Epithelial cell of prostate (primary cell): ENCODE measurements around the gene AJM1.

Experiments
- DNase-seq: peaks from one replicate; pipeline ENCODE4 v3.0.0-alpha.2; 2011; ENCODE audit warnings: low read depth, low spot score
- H3K27ac ChIP-seq: fragments of 450-650 bp; 2 replicates; pipeline ENCODE4 v1.5.1; 2017; ENCODE audit warnings: mild to moderate bottlenecking

Gene AJM1

DNA sequence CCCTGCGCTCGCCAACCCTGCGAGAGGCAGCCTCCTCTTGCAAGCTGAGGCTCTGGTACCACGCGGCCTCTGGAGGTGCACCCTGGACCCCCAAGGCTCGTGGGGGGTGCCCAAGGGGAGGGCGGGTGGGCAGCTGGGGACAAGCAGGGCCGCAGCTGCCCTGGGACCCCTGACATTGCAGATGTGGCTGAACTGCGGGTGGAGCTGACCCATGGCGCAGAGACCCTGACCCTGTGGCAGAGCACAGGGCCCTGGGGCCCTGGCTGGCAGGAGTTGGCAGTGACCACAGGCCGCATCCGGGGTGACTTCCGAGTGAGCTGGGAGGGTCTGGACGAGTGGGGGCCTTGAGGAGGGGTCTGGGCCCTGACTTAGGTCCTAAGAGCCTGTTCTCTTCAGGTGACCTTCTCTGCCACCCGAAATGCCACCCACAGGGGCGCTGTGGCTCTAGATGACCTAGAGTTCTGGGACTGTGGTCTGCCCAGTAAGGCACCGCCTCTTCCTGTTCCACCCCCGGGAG, 11.4 kb downstream of the AJM1 start:
- no peak overlapping the region for H3K27ac ChIP-seq
- DNase-seq, result no peak

DNA sequence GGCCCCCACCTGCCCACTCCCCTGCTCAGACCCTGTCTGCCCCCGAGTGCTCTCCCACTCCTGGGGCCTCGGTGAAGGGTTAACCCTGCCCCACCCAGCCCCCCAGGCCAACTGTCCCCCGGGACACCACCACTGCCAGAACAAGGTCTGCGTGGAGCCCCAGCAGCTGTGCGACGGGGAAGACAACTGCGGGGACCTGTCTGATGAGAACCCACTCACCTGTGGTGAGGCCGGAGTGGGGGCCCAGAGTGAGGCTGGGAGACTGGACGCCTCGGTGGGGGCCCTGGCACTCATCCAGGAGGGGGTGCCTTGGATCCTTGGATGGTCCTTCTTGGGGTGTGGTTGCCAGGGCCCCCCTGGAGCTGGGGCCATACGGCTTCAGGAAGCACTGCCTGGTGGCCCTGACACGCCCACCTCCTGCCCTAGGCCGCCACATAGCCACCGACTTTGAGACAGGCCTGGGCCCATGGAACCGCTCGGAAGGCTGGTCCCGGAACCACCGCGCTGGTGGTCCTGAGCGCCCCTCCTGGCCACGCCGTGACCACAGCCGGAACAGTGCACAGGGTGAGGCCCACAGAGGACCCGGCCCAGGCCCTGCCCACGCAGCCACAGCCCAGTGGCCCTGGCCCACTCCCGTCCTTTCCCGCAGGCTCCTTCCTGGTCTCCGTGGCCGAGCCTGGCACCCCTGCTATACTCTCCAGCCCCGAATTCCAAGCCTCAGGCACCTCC, 12.0 kb downstream of the AJM1 start:
- no peak for DNase-seq
- H3K27ac ChIP-seq, result no peak overlapping the region

DNA sequence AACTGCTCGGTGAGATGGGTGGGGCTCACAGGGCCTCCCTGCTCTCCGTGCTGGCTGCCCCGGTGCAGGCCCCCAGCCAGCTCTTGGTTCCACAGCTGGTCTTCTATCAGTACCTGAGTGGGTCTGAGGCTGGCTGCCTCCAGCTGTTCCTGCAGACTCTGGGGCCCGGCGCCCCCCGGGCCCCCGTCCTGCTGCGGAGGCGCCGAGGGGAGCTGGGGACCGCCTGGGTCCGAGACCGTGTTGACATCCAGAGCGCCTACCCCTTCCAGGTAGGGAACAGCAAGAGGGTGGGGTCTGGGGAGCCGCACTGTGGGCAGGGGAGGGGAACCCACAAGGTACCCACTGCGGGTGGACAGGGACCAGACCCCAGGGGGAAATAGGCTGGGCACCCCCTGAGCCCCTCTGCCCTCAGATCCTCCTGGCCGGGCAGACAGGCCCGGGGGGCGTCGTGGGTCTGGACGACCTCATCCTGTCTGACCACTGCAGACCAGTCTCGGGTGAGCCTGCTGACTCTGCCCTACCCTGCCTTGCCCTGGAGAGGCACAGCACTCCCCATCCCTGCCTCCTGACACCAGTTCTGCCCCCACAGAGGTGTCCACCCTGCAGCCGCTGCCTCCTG, 12.7 kb downstream of the AJM1 start:
- H3K27ac ChIP-seq, result no peak overlapping the region
- no peak for DNase-seq

DNA sequence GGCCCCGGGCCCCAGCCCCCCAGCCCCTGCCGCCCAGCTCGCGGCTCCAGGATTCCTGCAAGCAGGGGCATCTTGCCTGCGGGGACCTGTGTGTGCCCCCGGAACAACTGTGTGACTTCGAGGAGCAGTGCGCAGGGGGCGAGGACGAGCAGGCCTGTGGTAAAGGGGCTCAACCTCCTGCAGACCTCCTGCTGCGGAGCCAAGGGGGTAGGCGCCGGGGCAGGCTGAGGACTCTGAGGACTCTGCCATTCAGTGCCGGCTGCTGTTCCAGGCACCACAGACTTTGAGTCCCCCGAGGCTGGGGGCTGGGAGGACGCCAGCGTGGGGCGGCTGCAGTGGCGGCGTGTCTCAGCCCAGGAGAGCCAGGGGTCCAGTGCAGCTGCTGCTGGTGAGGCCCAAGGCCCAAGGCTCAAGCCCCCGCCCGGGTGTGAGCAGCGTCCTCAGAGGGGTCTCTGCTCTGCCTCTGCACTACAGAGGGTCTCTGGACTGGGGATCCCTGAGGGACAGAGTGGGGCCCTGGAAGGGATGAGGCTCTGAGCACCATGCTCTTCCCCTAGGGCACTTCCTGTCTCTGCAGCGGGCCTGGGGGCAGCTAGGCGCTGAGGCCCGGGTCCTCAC, 13.3 kb downstream of the AJM1 start:
- DNase-seq, result no peak
- H3K27ac ChIP-seq, result no peak overlapping the region

DNA sequence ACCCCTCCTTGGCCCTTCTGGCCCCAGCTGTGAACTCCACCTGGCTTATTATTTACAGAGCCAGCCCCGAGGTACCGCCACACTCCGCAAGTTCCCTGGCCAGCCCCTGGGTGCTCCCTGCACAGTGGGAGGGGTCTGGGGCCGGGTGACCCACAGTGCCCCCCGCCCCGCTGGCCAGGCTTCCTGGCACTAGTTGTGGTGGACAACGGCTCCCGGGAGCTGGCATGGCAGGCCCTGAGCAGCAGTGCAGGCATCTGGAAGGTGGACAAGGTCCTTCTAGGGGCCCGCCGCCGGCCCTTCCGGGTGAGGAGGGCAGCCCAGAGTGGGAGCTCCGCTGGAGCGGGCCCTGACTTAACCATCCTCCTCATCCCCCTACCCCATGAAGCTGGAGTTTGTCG, 13.8 kb downstream of the AJM1 start:
- no peak overlapping the region for H3K27ac ChIP-seq
- DNase-seq, result no peak

DNA sequence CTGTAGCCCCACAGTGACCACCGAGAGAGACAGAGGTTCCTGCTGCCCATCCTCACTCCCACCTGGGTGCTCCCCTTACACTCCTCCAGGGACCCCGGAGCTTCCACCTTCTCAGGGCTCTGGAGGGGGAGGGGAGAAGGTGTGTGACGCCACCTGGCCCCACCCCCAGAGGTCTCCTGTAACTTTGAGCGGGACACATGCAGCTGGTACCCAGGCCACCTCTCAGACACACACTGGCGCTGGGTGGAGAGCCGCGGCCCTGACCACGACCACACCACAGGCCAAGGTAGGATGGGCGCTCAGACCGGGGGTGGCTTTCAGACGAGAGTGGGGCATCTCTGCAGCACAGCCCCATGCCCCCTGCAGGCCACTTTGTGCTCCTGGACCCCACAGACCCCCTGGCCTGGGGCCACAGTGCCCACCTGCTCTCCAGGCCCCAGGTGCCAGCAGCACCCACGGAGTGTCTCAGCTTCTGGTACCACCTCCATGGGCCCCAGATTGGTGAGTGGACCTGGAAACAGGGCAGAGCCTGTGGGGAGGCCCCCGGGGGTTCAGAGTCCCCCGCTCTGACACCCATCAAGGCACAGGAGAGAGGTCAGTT, 14.4 kb downstream of the AJM1 start:
- H3K27ac ChIP-seq, result no peak overlapping the region
- no peak for DNase-seq

DNA sequence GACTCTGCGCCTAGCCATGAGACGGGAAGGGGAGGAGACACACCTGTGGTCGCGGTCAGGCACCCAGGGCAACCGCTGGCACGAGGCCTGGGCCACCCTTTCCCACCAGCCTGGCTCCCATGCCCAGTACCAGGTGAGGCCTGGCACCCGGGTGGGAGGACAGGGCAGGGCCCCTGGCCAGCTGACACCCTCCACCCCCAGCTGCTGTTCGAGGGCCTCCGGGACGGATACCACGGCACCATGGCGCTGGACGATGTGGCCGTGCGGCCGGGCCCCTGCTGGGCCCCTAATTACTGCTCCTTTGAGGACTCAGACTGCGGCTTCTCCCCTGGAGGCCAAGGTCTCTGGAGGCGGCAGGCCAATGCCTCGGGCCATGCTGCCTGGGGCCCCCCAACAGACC, 14.9 kb downstream of the AJM1 start:
- no peak overlapping the region for H3K27ac ChIP-seq
- no peak for DNase-seq

DNA sequence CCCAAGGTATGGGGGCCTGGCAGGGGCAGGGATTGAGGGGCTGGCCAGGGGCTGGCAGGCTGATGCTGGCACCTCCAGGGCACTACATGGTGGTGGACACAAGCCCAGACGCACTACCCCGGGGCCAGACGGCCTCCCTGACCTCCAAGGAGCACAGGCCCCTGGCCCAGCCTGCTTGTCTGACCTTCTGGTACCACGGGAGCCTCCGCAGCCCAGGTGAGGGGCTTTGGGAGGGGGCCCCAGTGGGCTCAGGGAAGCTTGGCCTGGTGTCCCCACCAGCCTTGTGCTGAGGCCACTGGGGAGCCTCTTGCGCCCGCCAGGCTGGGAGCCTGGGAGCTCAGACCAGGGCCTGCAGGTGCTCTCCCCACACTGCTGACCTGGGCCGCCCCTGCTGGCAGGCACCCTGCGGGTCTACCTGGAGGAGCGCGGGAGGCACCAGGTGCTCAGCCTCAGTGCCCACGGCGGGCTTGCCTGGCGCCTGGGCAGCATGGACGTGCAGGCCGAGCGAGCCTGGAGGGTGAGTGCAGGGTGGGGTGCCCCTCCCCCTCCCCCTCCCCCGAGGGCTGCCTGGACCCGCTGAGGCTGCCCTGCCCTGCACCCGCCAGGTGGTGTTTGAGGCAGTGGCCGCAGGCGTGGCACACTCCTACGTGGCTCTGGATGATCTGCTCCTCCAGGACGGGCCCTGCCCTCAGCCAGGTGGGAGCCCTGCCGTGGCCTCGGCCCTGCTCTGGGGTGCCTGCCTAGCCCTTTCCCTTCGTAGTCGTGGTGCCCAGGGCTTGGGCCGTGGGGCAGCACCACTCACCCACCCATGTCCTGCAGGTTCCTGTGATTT, 15.5 kb downstream of the AJM1 start:
- no peak overlapping the region for H3K27ac ChIP-seq
- DNase-seq, result no peak

DNA sequence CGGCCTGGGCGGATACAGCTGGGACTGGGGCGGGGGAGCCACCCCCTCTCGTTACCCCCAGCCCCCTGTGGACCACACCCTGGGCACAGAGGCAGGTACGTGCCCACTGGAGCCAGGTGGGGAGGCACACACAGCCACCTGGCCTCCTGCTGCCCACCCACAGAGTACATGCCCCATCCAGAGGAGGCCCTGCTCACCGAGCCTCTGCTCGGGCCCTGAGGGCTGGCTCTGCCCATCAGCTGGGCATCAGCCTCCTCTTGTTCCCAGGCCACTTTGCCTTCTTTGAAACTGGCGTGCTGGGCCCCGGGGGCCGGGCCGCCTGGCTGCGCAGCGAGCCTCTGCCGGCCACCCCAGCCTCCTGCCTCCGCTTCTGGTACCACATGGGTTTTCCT, 16.2 kb downstream of the AJM1 start:
- no peak for DNase-seq
- no peak overlapping the region for H3K27ac ChIP-seq

DNA sequence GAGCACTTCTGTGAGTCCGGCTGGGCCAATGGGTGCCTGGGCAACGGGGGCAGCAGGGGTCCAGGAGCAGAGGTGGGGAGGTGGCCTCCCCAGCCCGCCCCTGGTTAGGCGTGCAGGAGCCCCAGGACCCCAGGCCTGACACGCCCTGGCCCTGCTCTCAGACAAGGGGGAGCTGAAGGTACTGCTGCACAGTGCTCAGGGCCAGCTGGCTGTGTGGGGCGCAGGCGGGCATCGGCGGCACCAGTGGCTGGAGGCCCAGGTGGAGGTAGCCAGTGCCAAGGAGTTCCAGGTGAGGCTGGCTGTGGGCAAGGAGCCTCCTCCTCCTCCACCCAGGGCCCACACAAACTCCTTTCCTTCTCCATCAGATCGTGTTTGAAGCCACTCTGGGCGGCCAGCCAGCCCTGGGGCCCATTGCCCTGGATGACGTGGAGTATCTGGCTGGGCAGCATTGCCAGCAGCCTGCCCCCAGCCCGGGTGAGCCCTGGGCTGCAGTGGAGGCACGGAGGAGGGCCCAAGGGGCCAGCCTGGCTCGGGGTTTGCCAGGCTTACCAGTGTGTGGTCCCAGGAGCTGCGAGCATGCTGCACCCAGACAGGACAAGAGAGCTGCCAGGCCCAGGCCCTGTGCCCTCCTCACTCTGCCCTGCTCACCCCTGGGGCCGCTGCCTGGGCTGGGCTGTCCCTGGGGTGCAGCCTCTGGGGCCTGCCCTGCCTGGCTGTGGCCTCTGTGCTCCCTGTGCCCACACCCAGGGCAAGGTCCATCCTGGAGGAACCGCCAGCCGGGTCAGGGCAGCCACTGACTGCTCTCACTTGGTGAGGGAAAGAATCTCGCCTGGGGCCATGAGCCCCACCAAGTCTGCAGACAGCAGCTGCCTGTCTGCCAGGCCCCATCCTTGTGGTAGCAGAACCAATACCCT, 16.8 kb downstream of the AJM1 start:
- DNase-seq, result no peak

DNA sequence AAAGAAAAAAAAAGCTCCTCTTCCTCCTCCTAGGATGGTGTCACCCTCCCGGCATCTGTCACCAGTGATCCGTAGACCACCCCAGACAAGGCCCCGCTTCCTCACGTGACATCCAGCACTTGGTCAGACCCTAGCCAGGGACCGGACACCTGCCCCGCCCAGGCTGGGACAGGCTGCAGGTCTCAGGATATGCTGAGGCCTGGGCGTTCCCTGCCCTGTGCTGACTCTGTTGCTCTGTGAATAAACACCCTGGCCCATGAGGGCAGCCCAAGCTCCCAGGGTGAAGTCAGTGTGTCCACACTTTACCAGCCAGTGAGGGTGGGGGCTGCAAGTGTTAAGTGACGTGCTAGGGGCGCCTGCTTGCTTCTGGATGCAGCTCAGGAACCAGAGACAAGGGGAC, 18.3 kb downstream of the AJM1 start:
- H3K27ac ChIP-seq, result no peak overlapping the region
- DNase-seq, result no peak

More for the DNA sequence above, 16.8 kb downstream of the AJM1 start:
- no peak overlapping the region for H3K27ac ChIP-seq

DNA sequence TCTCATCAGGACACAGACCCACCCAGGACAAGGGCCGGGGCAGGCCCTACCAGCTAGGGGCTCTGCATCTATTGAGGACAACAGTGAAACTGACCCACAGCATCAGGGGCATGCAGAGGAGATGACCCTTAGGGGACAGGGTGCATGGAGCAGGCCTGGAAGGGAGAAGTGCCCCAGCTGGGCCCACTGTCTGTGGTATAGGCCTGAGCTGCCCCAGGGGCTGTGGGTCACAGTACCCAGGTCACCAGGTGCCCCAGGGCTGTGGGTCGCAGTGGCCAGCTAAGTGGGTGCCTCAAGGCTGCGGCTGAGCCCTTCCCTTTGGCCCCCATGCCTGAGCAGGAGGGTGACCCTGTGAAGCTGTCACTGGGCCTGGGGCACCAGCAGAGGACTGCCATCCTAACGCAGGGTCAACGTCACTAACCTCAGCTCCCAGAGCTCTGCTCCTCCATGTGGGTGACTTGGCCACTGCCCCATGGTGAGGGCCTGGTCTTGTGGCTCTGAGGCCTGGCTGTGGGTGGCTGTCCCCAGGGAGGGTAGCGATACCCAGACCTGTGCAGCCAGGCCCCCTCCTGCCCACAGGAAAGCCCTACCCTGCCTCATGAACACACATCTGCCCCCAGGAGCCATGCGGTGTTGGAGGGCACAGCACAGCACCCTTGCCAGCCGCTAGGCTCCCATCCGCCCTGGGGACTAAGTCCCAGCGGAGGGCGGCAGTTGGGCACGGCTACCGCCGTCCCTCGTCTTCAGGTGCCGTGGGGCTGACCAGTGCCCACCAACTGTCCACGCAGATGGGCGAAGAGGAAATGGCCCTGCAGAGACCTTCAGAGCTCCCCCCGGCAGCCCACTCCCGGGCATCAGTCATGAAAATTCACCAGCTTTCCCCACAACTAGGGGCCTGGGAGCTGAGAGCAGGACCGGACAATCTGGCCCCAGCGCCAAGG, 18.9 kb downstream of the AJM1 start:
- DNase-seq, result no peak
- H3K27ac ChIP-seq, result no peak overlapping the region

DNA sequence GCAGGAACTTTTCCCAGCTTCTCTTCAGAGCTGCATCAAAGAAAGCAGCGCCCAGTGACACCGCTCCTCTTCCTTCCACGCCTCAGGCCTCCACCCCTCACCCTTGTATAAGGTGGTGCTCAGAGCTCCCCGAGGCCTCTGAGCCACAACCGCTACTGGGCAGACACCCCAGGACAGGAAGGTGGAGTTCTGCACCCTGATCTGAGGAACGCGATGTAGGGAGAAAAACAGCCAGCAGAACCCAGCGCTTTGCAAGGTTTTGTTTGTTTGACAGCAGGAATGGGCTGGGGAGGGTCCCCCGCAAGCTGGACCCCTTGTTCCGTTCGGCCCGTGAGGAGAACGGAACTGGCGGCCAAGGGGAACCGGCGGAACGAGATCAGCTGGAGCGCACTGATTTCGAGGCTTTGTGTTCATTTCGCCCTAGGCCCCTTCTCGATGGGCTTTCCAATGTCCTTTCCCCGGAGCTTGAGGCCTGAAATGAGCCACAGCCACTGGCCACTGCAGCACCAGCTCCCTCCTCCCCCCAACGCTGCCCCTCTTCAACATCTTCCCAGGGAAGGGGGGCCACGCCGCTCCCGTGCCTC, 19.7 kb downstream of the AJM1 start:
- H3K27ac ChIP-seq, result no peak overlapping the region
- no peak for DNase-seq

DNA sequence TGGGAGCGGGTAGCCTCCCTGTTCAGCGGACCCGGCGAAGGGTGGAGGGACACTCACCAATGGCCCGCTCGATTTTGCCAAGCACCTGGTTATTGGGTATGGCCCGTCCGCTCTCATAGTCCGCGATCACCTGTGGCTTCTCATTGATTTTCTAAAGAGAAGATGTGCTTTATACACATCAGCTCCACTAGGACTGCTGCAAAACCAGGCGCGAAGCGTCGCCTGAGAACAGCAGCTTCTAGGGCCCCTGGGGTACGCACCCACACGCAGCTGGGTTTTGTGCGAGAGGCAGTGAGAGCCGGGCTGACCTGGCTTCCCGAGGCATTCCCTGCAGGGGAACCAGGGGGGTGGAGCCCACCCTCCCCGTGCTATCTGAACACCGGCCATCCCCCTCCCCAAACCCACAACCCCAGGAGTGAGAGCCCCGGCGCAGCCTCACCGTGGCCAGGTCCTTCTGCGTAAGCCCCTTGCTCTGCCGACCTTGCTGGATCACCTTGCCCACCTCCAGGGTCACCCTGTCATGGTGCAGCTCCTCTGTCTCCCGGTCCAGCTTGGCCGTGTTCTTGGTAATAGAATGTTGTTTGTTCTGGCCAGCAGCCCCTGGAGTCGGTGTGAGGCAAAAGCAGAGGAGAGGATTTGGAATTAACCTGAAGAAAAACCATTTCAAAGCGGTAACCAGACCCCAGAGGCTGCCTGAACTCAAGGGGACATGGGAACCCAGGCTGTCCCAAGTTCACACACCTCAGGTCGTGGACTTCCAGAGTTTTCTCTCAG, 20.8 kb downstream of the AJM1 start:
- no peak overlapping the region for H3K27ac ChIP-seq
- DNase-seq, result no peak

DNA sequence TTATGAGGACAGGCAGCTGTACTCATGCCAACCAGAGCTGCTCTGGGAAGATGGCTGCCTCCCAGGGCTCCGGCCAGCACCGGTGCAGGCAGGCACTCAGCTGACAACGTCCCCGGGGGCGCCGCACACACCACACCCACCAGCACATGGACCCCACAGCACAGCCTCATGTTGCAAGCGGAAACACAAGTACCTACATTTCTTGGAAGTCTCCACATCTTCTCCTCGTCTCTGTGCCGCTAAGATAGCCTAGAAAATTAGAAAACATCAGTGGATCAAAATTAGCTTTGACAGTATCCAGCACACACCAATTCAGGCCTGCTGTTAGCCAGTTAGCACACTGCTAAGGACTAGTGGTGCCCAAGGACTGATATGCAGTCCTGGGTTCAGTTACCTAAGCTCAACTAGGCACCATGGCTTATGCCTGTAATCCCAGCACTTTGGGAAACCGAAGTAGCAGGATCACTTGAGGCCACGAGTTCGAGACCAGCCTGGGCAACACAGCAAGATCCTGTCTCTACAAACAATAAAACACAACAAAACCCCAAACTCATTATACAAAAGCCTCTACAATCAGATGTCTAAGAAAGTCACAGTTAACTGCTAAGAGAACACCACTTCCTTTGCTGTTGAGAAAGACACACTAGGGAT, 21.5 kb downstream of the AJM1 start:
- H3K27ac ChIP-seq, result peak overlapping the region; percentile 60
- no peak for DNase-seq

DNA sequence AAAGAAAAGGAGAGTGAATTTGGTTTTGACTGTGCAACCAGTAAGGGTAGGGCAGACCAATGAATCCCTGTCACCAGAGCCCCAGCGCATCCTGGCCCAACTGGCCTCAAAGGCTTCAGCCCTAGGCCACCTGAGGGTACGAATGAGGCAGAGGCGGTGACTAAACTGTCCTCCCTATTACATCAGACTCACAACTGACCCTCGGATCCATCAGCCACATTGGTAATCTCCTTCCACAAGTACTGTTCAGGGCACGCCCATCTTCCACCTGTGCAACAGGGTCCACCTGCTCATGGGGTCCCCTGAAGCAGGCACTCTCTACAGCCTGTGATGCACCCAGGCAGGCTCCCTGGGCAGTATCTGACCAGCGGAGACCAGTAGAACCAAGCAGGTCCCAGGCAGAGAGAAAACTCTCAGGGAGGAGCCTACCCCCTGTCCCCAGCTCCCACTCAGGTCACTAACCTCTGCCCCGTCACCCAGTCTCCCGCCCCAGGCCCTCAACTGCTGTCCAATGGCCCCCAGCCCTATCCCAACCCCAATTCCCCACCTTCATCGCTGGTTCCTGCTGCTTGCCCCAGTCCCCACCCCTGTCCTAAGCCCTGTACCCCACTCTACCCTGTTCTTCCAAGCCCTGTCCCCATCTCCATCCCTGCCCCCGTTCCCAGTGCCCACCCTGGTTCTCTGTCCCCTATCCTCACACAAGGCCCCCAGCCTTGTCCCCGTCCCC, 22.9 kb downstream of the AJM1 start:
- no peak for DNase-seq
- H3K27ac ChIP-seq, result peak overlapping the region; percentile 60
